Liver (tissue), 9 donors: ENCODE measurements around the gene PLXNA2. TPM values are rescaled to one million over a fixed set of nuclear protein-coding genes. Genes with fewer than 3 reads are reported as not detected.

Experiments
- DNase-seq: peaks from one replicate; pipeline ENCODE4 v3.0.0-alpha.2; 2017; ENCODE audit warnings: low spot score
- H3K27ac ChIP-seq, 2 donors: one replicate each; pipeline ENCODE4 v1.7.0; 2013; ENCODE audit warnings: inconsistent platforms in 2 of 2, low read length in 2 of 2, control low read depth in 1 of 2, low read depth in 1 of 2, mild to moderate bottlenecking in 1 of 2
- H3K27me3 ChIP-seq, 4 donors: one replicate each; pipeline versions ENCODE4 v1.6.1 to v1.7.0; 2013; ENCODE audit warnings: low read length in 3 of 4, inconsistent platforms in 1 of 4, mild to moderate bottlenecking in 1 of 4, moderate library complexity in 1 of 4; ENCODE audit not compliant: control insufficient read depth in 4 of 4, insufficient read depth in 4 of 4
- H3K36me3 ChIP-seq, 4 donors: one replicate each; pipeline versions ENCODE4 v1.6.1 to v1.7.0; 2013; ENCODE audit warnings: low read length in 3 of 4, mild to moderate bottlenecking in 3 of 4, low read depth in 1 of 4, moderate library complexity in 1 of 4; ENCODE audit not compliant: control insufficient read depth in 4 of 4, insufficient read depth in 3 of 4
- H3K4me1 ChIP-seq, 4 donors: one replicate each; pipeline versions ENCODE4 v1.6.1 to v1.7.0; 2013; ENCODE audit warnings: low read length in 3 of 4, mild to moderate bottlenecking in 3 of 4, moderate library complexity in 1 of 4; ENCODE audit not compliant: control insufficient read depth in 4 of 4, insufficient read depth in 4 of 4
- H3K4me3 ChIP-seq, 3 donors: one replicate each; pipeline versions ENCODE4 v1.6.1 to v1.7.0; 2013; ENCODE audit warnings: low read length in 3 of 3, control low read depth in 1 of 3, low read depth in 1 of 3, mild to moderate bottlenecking in 1 of 3
- H3K9ac ChIP-seq, 2 donors: one replicate each; pipeline ENCODE4 v1.7.0; 2013; ENCODE audit warnings: low read length in 2 of 2, mild to moderate bottlenecking in 2 of 2, moderate library complexity in 2 of 2, control low read depth in 1 of 2, low read depth in 1 of 2
- H3K9me3 ChIP-seq, 4 donors: one replicate each; pipeline versions ENCODE4 v1.6.1 to v1.7.0; 2013; ENCODE audit warnings: low read length in 3 of 4; ENCODE audit not compliant: control insufficient read depth in 4 of 4
- FOXA1 ChIP-seq: IDR thresholded peaks from 2 replicates; pipeline ENCODE4 v1.6.1; 2016; ENCODE audit warnings: antibody characterized with exemption
- FOXA2 ChIP-seq: IDR thresholded peaks from 2 replicates; pipeline ENCODE4 v1.6.1; 2016; ENCODE audit warnings: antibody characterized with exemption
- HNF4G ChIP-seq: IDR thresholded peaks from 2 replicates; pipeline ENCODE4 v1.6.1; 2016; ENCODE audit warnings: antibody characterized with exemption
- JUND ChIP-seq, 2 donors: IDR thresholded peaks; 2 replicates each; pipeline ENCODE4 v1.6.1; 2016; ENCODE audit warnings: antibody characterized with exemption in 2 of 2
- NR2F2 ChIP-seq: IDR thresholded peaks from 2 replicates; pipeline ENCODE4 v1.6.1; 2016; ENCODE audit warnings: antibody characterized with exemption
- RAD21 ChIP-seq, 2 donors: IDR thresholded peaks; 2 replicates each; pipeline ENCODE4 v1.6.1; 2016; ENCODE audit warnings: antibody characterized with exemption in 2 of 2, mild to moderate bottlenecking in 2 of 2
- RXRA ChIP-seq, 2 donors: IDR thresholded peaks; 2 replicates each; pipeline ENCODE4 v1.6.1; 2017 to 2018; ENCODE audit warnings: antibody characterized with exemption in 2 of 2, mild to moderate bottlenecking in 1 of 2
- SP1 ChIP-seq: IDR thresholded peaks from 2 replicates; pipeline ENCODE4 v1.6.1; 2018; ENCODE audit warnings: antibody characterized with exemption, mild to moderate bottlenecking
- TAF1 ChIP-seq: conservative IDR thresholded peaks from 2 replicates; pipeline ENCODE4 v1.6.1; 2016; ENCODE audit warnings: antibody characterized with exemption, mild to moderate bottlenecking
- YY1 ChIP-seq: IDR thresholded peaks from 2 replicates; pipeline ENCODE4 v1.6.1; 2016; ENCODE audit warnings: antibody characterized with exemption, mild to moderate bottlenecking
- ZBTB33 ChIP-seq: IDR thresholded peaks from 2 replicates; pipeline ENCODE4 v1.6.1; 2016; ENCODE audit warnings: antibody characterized with exemption
- WGBS: extraction: QIAGEN DNeasy Blood & Tissue Kit; methylation state at CpG from one replicate; pipeline ENCODE4 v1.1.7; 2013; 5-methylcytosine and 5-hydroxymethylcytosine counted together
- polyA plus RNA-seq, 2 donors: library from polyadenylated mRNA; stranded (reverse) in 1 of 2; unstranded in 1 of 2; fragments of 200-250 nt in 1 of 2; fragments of >200 nt in 1 of 2; fragmentation: Nextera tagmentation in 1 of 2; extraction: Ambion mirVana in 1 of 2; gene quantifications; one replicate each; pipeline versions ENCODE4 v1.2.1 to v1.2.3, GENCODE V29; 2013 to 2015
- total RNA-seq, 2 donors: library from RNA; depleted of rRNA; stranded (reverse); fragments of >200 nt; gene quantifications; one replicate each; pipeline ENCODE4 v1.2.3, GENCODE V29; 2014
- TF ChIP-seq, protein P1 (sequence below): IDR thresholded peaks from 2 replicates; pipeline ENCODE4 v1.6.1; 2016; ENCODE audit warnings: antibody characterized with exemption
- TF ChIP-seq, protein P2 (sequence below): IDR thresholded peaks from 2 replicates; pipeline ENCODE4 v1.6.1; 2016; ENCODE audit warnings: antibody characterized with exemption
- TF ChIP-seq, protein P3 (sequence below): IDR thresholded peaks from 2 replicates; pipeline ENCODE4 v1.6.1; 2016; ENCODE audit warnings: antibody characterized with exemption, mild to moderate bottlenecking
- donor health status: healthy.
- donor health status: healthy.
- donor health status: healthy.
- donor health status: healthy.
- donor health status: healthy.

PLXNA2 gene
- total and polyA plus RNA-seq, 4 donors, result 1.8 to 9.2 (median 2.8) TPM

DNA sequence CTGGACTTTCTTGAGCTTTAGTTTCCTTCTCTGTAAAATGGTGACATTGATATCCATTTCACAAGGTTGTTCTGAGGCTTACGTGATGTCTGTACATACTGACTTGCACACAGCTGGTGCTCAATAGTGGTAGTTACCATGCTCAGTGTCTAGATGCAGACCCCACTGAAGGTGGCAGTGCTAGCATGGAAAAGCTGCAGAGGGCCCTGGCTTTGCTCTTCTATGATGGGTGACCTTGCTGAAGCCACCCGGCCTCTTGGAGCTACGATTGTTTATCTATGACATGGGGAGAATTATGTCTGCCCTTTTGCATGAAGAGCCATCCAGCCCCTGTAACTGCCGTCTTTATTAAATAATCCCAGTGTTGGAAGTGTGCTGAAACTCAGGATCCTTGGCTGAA, 131.8 kb downstream of the PLXNA2 start:
- TF ChIP-seq JUND (IDR thresholded peaks at IDR 0.05) (no peak), ZBTB33 (no peak), HNF4G (no peak), YY1 (no peak)
- TF ChIP-seq, protein P1, sequence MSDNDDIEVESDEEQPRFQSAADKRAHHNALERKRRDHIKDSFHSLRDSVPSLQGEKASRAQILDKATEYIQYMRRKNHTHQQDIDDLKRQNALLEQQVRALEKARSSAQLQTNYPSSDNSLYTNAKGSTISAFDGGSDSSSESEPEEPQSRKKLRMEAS, result no peak
- Histone ChIP-seq H3K36me3 (no peaks in the 10 kb centered on the region), H3K9me3 (no peaks in the 10 kb centered on the region), H3K27me3 (no peaks in the 10 kb centered on the region), H3K27ac (no peak overlapping the region), H3K4me1 (no peaks in the 10 kb centered on the region), H3K4me3 (no peak overlapping the region), H3K9ac (no peak overlapping the region)
- no peak for DNase-seq
- 84% methylated on average over 4 of the region's 4 CpGs for WGBS

GRCh38 chr1:208111646-208112190, 132.5 kb downstream of the PLXNA2 start:
- Histone ChIP-seq H3K4me1 (no peaks in the 10 kb centered on the region), H3K9me3 (no peaks in the 10 kb centered on the region), H3K27me3 (no peaks in the 10 kb centered on the region), H3K9ac (no peak overlapping the region), H3K27ac (no peak overlapping the region), H3K4me3 (no peak overlapping the region), H3K36me3 (no peaks in the 10 kb centered on the region)
- no peak for DNase-seq
- TF ChIP-seq, protein P2, sequence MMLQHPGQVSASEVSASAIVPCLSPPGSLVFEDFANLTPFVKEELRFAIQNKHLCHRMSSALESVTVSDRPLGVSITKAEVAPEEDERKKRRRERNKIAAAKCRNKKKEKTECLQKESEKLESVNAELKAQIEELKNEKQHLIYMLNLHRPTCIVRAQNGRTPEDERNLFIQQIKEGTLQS, result no peak
- TF ChIP-seq RXRA (IDR thresholded peaks at IDR 0.05), result no peak
- no peak for TF ChIP-seq HNF4G
- no peak for TF ChIP-seq RAD21 (IDR thresholded peaks at IDR 0.05)
- TF ChIP-seq, protein P3, sequence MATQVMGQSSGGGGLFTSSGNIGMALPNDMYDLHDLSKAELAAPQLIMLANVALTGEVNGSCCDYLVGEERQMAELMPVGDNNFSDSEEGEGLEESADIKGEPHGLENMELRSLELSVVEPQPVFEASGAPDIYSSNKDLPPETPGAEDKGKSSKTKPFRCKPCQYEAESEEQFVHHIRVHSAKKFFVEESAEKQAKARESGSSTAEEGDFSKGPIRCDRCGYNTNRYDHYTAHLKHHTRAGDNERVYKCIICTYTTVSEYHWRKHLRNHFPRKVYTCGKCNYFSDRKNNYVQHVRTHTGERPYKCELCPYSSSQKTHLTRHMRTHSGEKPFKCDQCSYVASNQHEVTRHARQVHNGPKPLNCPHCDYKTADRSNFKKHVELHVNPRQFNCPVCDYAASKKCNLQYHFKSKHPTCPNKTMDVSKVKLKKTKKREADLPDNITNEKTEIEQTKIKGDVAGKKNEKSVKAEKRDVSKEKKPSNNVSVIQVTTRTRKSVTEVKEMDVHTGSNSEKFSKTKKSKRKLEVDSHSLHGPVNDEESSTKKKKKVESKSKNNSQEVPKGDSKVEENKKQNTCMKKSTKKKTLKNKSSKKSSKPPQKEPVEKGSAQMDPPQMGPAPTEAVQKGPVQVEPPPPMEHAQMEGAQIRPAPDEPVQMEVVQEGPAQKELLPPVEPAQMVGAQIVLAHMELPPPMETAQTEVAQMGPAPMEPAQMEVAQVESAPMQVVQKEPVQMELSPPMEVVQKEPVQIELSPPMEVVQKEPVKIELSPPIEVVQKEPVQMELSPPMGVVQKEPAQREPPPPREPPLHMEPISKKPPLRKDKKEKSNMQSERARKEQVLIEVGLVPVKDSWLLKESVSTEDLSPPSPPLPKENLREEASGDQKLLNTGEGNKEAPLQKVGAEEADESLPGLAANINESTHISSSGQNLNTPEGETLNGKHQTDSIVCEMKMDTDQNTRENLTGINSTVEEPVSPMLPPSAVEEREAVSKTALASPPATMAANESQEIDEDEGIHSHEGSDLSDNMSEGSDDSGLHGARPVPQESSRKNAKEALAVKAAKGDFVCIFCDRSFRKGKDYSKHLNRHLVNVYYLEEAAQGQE, result no peak
- TF ChIP-seq ZBTB33, result no peak
- no peak for TF ChIP-seq YY1
- no peak for TF ChIP-seq TAF1
- no peak for TF ChIP-seq FOXA2
- TF ChIP-seq SP1, result no peak
- no peak for TF ChIP-seq NR2F2
- TF ChIP-seq FOXA1, result no peak
- WGBS, result 86% methylated on average over 4 of the region's 4 CpGs
